ENCODE measurements around the gene NPHP3. TPM values are rescaled to one million over a fixed set of nuclear protein-coding genes. Genes with fewer than 3 reads are reported as not detected.
A peak's percentile ranks its signal among the peaks of the same experiment; 100 is the strongest.
"Not testable (repeated sequence)": the region's sequence is repeated elsewhere in the genome, so short reads cannot be mapped to it uniquely, and the experiment has no call there.

Gene NPHP3
- total RNA-seq, 4 donors from 2014 or later: 21.0 to 133 (median 27.3) TPM

- no peaks in the 10 kb centered on the region for H3K27me3 ChIP-seq
- DNase-seq (ENCODE audit: low spot score in 2 of 2): no peak
- no peak overlapping the region for H3K27ac ChIP-seq
- no peaks in the 10 kb centered on the region for H3K4me1 ChIP-seq
- H3K9me3 ChIP-seq: no peaks in the 10 kb centered on the region
- H3K36me3 ChIP-seq: no peaks in the 10 kb centered on the region
- TF ChIP-seq EP300 (IDR thresholded peaks at IDR 0.05) (no peak), POLR2AphosphoS5 (IDR thresholded peaks at IDR 0.05) (no peak), CTCF (IDR thresholded peaks at IDR 0.05) (no peak), POLR2A (IDR thresholded peaks at IDR 0.05) (no peak)
- 61% methylated on average over 1 of the region's 1 CpG for WGBS
- H3K4me3 ChIP-seq: no peak overlapping the region
These were observed 27.6 kb upstream of the NPHP3 start for GRCh38 chr3:132749786-132750185.

- not testable (repeated sequence) for H3K9me3 ChIP-seq; H3K4me1 ChIP-seq; H3K27ac ChIP-seq; H3K27me3 ChIP-seq; H3K4me3 ChIP-seq; H3K36me3 ChIP-seq; DNase-seq (ENCODE audit: low spot score in 2 of 2)
- WGBS: 76% methylated on average over 5 of the region's 9 CpGs
These were observed 24.5 kb upstream of the NPHP3 start for GRCh38 chr3:132746720-132747119.

GRCh38 chr3:132738314-132738713 is 16.1 kb upstream of the NPHP3 start:
- TF ChIP-seq POLR2A (IDR thresholded peaks at IDR 0.05) (no peak), EP300 (IDR thresholded peaks at IDR 0.05) (no peak), CTCF (IDR thresholded peaks at IDR 0.05) (no peak), POLR2AphosphoS5 (IDR thresholded peaks at IDR 0.05) (no peak)
- no peaks in the 10 kb centered on the region for H3K27me3 ChIP-seq
- no peaks in the 10 kb centered on the region for H3K4me1 ChIP-seq
- no peak overlapping the region for H3K4me3 ChIP-seq
- no peak overlapping the region for H3K27ac ChIP-seq
- 92% methylated on average over 1 of the region's 1 CpG for WGBS
- H3K9me3 ChIP-seq: no peaks in the 10 kb centered on the region
- H3K36me3 ChIP-seq: no peaks in the 10 kb centered on the region
- DNase-seq (ENCODE audit: low spot score in 2 of 2): no peak

- Histone ChIP-seq H3K36me3 (no peaks in the 10 kb centered on the region), H3K9me3 (no peaks in the 10 kb centered on the region)
- TF ChIP-seq POLR2A (IDR thresholded peaks at IDR 0.05) (no peak), POLR2AphosphoS5 (IDR thresholded peaks at IDR 0.05) (no peak)
These were observed 13.4 kb upstream of the NPHP3 start for GRCh38 chr3:132735589-132735988.

GRCh38 chr3:132730891-132731580 is 8.8 kb upstream of the NPHP3 start:
- Histone ChIP-seq H3K4me1 (peaks cover 9% of the 10 kb centered on the region), H3K36me3 (no peaks in the 10 kb centered on the region), H3K27ac (no peak overlapping the region), H3K9me3 (no peaks in the 10 kb centered on the region), H3K4me3 (no peak overlapping the region), H3K27me3 (no peaks in the 10 kb centered on the region)
- TF ChIP-seq CTCF (IDR thresholded peaks at IDR 0.05) (peak in 1 of 2 donors; percentile 15), POLR2AphosphoS5 (IDR thresholded peaks at IDR 0.05) (no peak), EP300 (IDR thresholded peaks at IDR 0.05) (no peak), POLR2A (IDR thresholded peaks at IDR 0.05) (no peak)
- DNase-seq (ENCODE audit: low spot score in 2 of 2): no peak
- WGBS: 0% methylated on average over 2 of the region's 2 CpGs

More at GRCh38 chr3:132735589-132735988, 13.4 kb upstream of the NPHP3 start:
- H3K27me3 ChIP-seq: no peaks in the 10 kb centered on the region
- no peak overlapping the region for H3K4me3 ChIP-seq
- no peak for DNase-seq (ENCODE audit: low spot score in 2 of 2)
- peaks cover 1% of the 10 kb centered on the region for H3K4me1 ChIP-seq
- H3K27ac ChIP-seq: no peak overlapping the region

- Histone ChIP-seq H3K9me3 (no peaks in the 10 kb centered on the region), H3K4me1 (peaks cover 18% of the 10 kb centered on the region), H3K27me3 (no peaks in the 10 kb centered on the region), H3K27ac (no peak overlapping the region), H3K36me3 (no peaks in the 10 kb centered on the region), H3K4me3 (no peak overlapping the region)
- 14% methylated on average over 2 of the region's 2 CpGs for WGBS
- TF ChIP-seq POLR2AphosphoS5 (IDR thresholded peaks at IDR 0.05): no peak
- TF ChIP-seq CTCF (IDR thresholded peaks at IDR 0.05): peak; percentile 69 to 76
- no peak for DNase-seq (ENCODE audit: low spot score in 2 of 2)
These were observed 4.2 kb upstream of the NPHP3 start for GRCh38 chr3:132726341-132726823.
